ENCODE data around the gene MIA2. TPM values are rescaled to one million over a fixed set of nuclear protein-coding genes. Genes with fewer than 3 reads are reported as not detected.

The MIA2 gene
- total and polyA plus RNA-seq, 9 of the 15 experiments (the other 6 are each of a cell fraction or from before 2014, with no cell fraction given), result 6.0 to 21.8 (median 12.8) TPM

DNA sequence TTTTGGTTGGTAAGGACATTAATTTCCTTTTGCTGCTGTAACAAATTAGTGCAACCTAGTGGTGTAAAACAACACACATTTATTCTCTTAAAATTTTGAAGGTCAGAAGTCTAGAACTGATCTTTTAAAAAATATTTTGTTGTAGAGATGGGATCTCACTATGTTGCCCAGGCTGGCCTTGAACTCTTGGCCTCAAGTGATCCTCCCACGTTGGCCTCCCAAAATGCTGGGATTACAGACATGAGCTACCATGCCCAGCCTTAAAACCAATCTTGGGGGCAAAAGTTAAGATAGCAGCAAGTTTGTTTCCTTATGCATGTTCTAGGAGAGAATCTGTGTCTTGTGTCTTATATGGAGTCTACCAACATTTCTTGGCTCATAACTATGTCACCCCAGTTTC, 55.8 kb downstream of the MIA2 start:
- ATAC-seq, result no peak
- FAIRE-seq, result no peak
- BruUV-seq (replicated peaks), result no TSS peak
- H3K36me3 ChIP-seq (ENCODE audit: control insufficient read depth, insufficient read depth, low read length), result peaks cover 7% of the 10 kb centered on the region; the same call in 1 of the 3 replicates
- ChIA-PET POLR2A (interaction anchor here (1.0 kb wide), 1 partner anchor 12 kb away, joined by 3 read pairs; no protein-coding TSS in a partner anchor), CTCF (ENCODE audit: low intra/inter-chr PET ratio) (no interaction called here)
- DNase-seq (ENCODE audit: extremely low read depth in 1 of 4, low spot score in 3 of 4), result no peak
- TF ChIP-seq ZNF282 (CRISPR knock-in tag; IDR thresholded peaks at IDR 0.05) (no peak), DPF2 (IDR thresholded peaks at IDR 0.05) (no peak)
- in situ Hi-C loops (cut with MboI) (no loop called here), intact Hi-C loops (cut with micrococcal nuclease) (no loop called here)
- no peaks in the 10 kb centered on the region for H4K20me1 ChIP-seq (replicated peaks; ENCODE audit: control insufficient read depth, insufficient read depth, low read length)
- no peaks in the 10 kb centered on the region for H3K9me1 ChIP-seq (ENCODE audit: control insufficient read depth, insufficient read depth, low read length)
- H3K9ac ChIP-seq (ENCODE audit: insufficient read depth in 1 of 2, low read depth in 2 of 2, low read length in 2 of 2), result no peak overlapping the region
- no peaks in the 10 kb centered on the region for H3K9me3 ChIP-seq (replicated peaks; ENCODE audit: control insufficient read depth, insufficient read depth, low read depth, low read length)
- H3K4me1 ChIP-seq (replicated peaks in 1 of 2; ENCODE audit: control insufficient read depth in 2 of 2, insufficient read depth in 2 of 2, low read length in 2 of 2), result no peaks in the 10 kb centered on the region
- no peak overlapping the region for H3K27ac ChIP-seq (ENCODE audit: extremely low read depth, low read depth, low read length)
- no peak overlapping the region for H3K4me3 ChIP-seq
- H3K27me3 ChIP-seq (ENCODE audit: control insufficient read depth in 2 of 2, insufficient read depth in 2 of 2, low read length in 2 of 2), result no peaks in the 10 kb centered on the region
- no peaks in the 10 kb centered on the region for H3K79me2 ChIP-seq (ENCODE audit: control insufficient read depth, insufficient read depth, low read length)
- no peak overlapping the region for H3K4me2 ChIP-seq (ENCODE audit: insufficient read depth, low read length)
- WGBS (ENCODE audit: insufficient coverage, low coverage, missing lambda C conversion rate), result 0% methylated on average over 1 of the region's 1 CpG
- H2AFZ ChIP-seq (ENCODE audit: low read depth, low read length), result no peak overlapping the region

GRCh38 chr14:39291701-39292100, 58.0 kb downstream of the MIA2 start:
- Histone ChIP-seq H3K27ac (ENCODE audit: extremely low read depth, low read depth, low read length) (no peak overlapping the region), H3K4me3 (no peak overlapping the region), H3K36me3 (ENCODE audit: control insufficient read depth, insufficient read depth, low read length) (peaks cover 21% of the 10 kb centered on the region; the same call in 1 of the 3 replicates), H2AFZ (ENCODE audit: low read depth, low read length) (no peak overlapping the region), H3K79me2 (ENCODE audit: control insufficient read depth, insufficient read depth, low read length) (no peaks in the 10 kb centered on the region), H3K9me3 (replicated peaks; ENCODE audit: control insufficient read depth, insufficient read depth, low read depth, low read length) (no peaks in the 10 kb centered on the region), H3K4me1 (replicated peaks in 1 of 2; ENCODE audit: control insufficient read depth in 2 of 2, insufficient read depth in 2 of 2, low read length in 2 of 2) (no peaks in the 10 kb centered on the region), H4K20me1 (replicated peaks; ENCODE audit: control insufficient read depth, insufficient read depth, low read length) (no peaks in the 10 kb centered on the region), H3K9ac (ENCODE audit: insufficient read depth in 1 of 2, low read depth in 2 of 2, low read length in 2 of 2) (no peak overlapping the region), H3K9me1 (ENCODE audit: control insufficient read depth, insufficient read depth, low read length) (no peaks in the 10 kb centered on the region), H3K4me2 (ENCODE audit: insufficient read depth, low read length) (no peak overlapping the region), H3K27me3 (ENCODE audit: control insufficient read depth in 2 of 2, insufficient read depth in 2 of 2, low read length in 2 of 2) (no peaks in the 10 kb centered on the region)
- 79% methylated on average over 4 of the region's 4 CpGs for WGBS (ENCODE audit: insufficient coverage, low coverage, missing lambda C conversion rate)
- in situ Hi-C loops (cut with MboI), result no loop called here
- ATAC-seq (no peak), DNase-seq (ENCODE audit: extremely low read depth in 1 of 4, low spot score in 3 of 4) (no peak), FAIRE-seq (no peak)
- ChIA-PET CTCF (ENCODE audit: low intra/inter-chr PET ratio) (no interaction called here), POLR2A (no interaction called here)
- BruUV-seq (replicated peaks), result no TSS peak
- intact Hi-C loops (cut with micrococcal nuclease), result no loop called here
- no peak for TF ChIP-seq COPS2 (conservative IDR thresholded peaks at IDR 0.05)
- TF ChIP-seq SMARCB1 (IDR thresholded peaks at IDR 0.05; ENCODE audit: insufficient read length, low read depth), result no peak
- no peak for TF ChIP-seq MTA3 (IDR thresholded peaks at IDR 0.05; ENCODE audit: borderline replicate concordance)
- no peak for TF ChIP-seq YY1 (IDR thresholded peaks at IDR 0.05; ENCODE audit: borderline replicate concordance in 1 of 3, control insufficient read depth in 1 of 3, extremely low read depth in 1 of 3, insufficient read depth in 3 of 3, insufficient read length in 1 of 3, insufficient replicate concordance in 2 of 3, low read depth in 1 of 3, low read length in 2 of 3)
- no peak for TF ChIP-seq NCOR1 (IDR thresholded peaks at IDR 0.05)
- TF ChIP-seq TAF1 (IDR thresholded peaks at IDR 0.05; ENCODE audit: control insufficient read depth, extremely low read depth, insufficient read depth, low read length, severe bottlenecking), result no peak
- TF ChIP-seq FOXM1 (IDR thresholded peaks at IDR 0.05; ENCODE audit: low read depth), result no peak
- no peak for TF ChIP-seq FOXM1 (CRISPR knock-in tag; IDR thresholded peaks at IDR 0.05; ENCODE audit: low read depth)
- no peak for TF ChIP-seq MCM5 (IDR thresholded peaks at IDR 0.05; ENCODE audit: low read depth)
- TF ChIP-seq HNRNPL (IDR thresholded peaks at IDR 0.05; ENCODE audit: low read depth, low read length), result no peak
- TF ChIP-seq ILK (tag; IDR thresholded peaks at IDR 0.05; ENCODE audit: borderline replicate concordance, low read depth), result no peak
- TF ChIP-seq PYGO2 (tag; IDR thresholded peaks at IDR 0.05), result no peak
- no peak for TF ChIP-seq ESRRB (CRISPR knock-in tag; IDR thresholded peaks at IDR 0.05; ENCODE audit: borderline replicate concordance)
- TF ChIP-seq, protein P1, sequence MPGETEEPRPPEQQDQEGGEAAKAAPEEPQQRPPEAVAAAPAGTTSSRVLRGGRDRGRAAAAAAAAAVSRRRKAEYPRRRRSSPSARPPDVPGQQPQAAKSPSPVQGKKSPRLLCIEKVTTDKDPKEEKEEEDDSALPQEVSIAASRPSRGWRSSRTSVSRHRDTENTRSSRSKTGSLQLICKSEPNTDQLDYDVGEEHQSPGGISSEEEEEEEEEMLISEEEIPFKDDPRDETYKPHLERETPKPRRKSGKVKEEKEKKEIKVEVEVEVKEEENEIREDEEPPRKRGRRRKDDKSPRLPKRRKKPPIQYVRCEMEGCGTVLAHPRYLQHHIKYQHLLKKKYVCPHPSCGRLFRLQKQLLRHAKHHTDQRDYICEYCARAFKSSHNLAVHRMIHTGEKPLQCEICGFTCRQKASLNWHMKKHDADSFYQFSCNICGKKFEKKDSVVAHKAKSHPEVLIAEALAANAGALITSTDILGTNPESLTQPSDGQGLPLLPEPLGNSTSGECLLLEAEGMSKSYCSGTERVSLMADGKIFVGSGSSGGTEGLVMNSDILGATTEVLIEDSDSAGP (CRISPR knock-in tag; IDR thresholded peaks at IDR 0.05), result no peak
- no peak for TF ChIP-seq KLF10 (CRISPR knock-in tag; IDR thresholded peaks at IDR 0.05)
